IPS DF 6.9 (cell line): ENCODE measurements around the gene FXR1.
"Not testable (repeated sequence)": the region's sequence is repeated elsewhere in the genome, so short reads cannot be mapped to it uniquely, and the experiment has no call there.

Experiments used
- DNase-seq: peaks from one replicate; pipeline ENCODE4 v3.0.0-alpha.2; 2013; ENCODE audit warnings: low read depth, low spot score
- H3K27ac ChIP-seq: one replicate; pipeline ENCODE4 v1.5.1; 2013; ENCODE audit warnings: low read length, control low read depth
- H3K27me3 ChIP-seq: 2 replicates; pipeline ENCODE4 v1.6.1; 2013; ENCODE audit warnings: mild to moderate bottlenecking, low read length; ENCODE audit not compliant: control insufficient read depth, insufficient read depth
- H3K36me3 ChIP-seq: 2 replicates; pipeline ENCODE4 v1.6.1; 2013; ENCODE audit warnings: low read length; ENCODE audit not compliant: control insufficient read depth, insufficient read depth
- H3K4me1 ChIP-seq: 2 replicates; pipeline ENCODE4 v1.6.1; 2013; ENCODE audit warnings: low read length; ENCODE audit not compliant: control insufficient read depth, insufficient read depth
- H3K4me3 ChIP-seq: 2 replicates; pipeline ENCODE4 v1.5.1; 2013; ENCODE audit warnings: mild to moderate bottlenecking, low read length
- H3K9me3 ChIP-seq: 2 replicates; pipeline ENCODE4 v1.6.1; 2013; ENCODE audit warnings: low read length, inconsistent platforms; ENCODE audit not compliant: control insufficient read depth, insufficient read depth
- WGBS: extraction: QIAGEN DNeasy Blood & Tissue Kit; methylation state at CpG from one replicate; pipeline ENCODE4 v1.1.7; 2013; ENCODE audit warnings: mixed read lengths, missing lambda C conversion rate; ENCODE audit not compliant: insufficient read length, insufficient coverage; 5-methylcytosine and 5-hydroxymethylcytosine counted together

Gene FXR1

DNA sequence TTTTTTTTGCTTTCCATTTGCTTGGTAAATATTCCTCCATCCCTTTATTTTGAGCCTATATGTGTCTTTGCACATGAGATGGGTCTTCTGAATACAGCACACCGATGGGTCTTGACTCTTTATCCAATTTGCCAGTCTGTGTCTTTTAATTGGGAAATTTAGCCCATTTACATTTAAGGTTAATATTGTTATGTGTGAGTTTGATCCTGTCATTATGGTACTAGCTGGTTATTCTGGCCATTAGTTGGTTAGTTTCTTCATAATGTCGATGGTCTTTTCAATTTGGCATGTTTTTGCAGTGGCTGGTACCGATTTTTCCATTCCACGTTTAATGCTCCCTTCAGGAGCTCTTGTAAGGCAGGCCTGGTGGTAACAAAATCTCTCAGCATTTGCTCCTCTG, 89.9 kb downstream of the FXR1 start:
- not testable (repeated sequence) for H3K4me3 ChIP-seq, DNase-seq, H3K4me1 ChIP-seq, H3K27me3 ChIP-seq, H3K36me3 ChIP-seq, H3K27ac ChIP-seq, H3K9me3 ChIP-seq
- WGBS = no CpG with 5 or more reads among the region's 4 CpGs

- H3K27ac ChIP-seq, H3K4me3 ChIP-seq, H3K27me3 ChIP-seq, DNase-seq, H3K9me3 ChIP-seq, H3K4me1 ChIP-seq, H3K36me3 ChIP-seq: not testable (repeated sequence)
- WGBS = no CpG with 5 or more reads among the region's 2 CpGs
These were observed 91.0 kb downstream of the FXR1 start for GRCh38 chr3:181003469-181003868.

GRCh38 chr3:181006541-181006940, 94.1 kb downstream of the FXR1 start:
- no CpG with 5 or more reads among the region's 7 CpGs for WGBS
- Histone ChIP-seq H3K4me1 (peaks cover 1% of the 10 kb centered on the region; the same call in 1 of the 2 replicates), H3K36me3 (no peaks in the 10 kb centered on the region), H3K27ac (no peak overlapping the region), H3K4me3 (no peak overlapping the region), H3K27me3 (no peaks in the 10 kb centered on the region), H3K9me3 (no peaks in the 10 kb centered on the region)
- no peak for DNase-seq

DNA sequence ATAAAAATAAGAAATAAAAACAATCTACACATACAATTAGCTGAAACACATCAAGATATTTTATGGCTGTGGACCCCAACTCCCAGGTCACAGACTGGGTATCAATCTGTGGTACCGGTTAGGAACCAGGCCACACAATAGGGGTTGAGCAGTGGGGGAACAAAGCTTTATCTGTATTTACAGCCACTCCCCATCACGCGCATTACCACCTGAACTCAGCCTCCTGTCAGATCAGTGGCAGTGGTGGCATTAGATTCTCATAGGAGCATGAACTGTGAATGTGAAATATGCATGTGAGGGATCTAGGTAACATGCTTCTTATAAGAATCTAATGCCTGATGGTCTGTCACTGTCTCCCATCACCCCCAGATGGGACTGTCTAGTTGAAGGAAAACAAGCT, 94.8 kb downstream of the FXR1 start:
- Histone ChIP-seq H3K27ac (no peak overlapping the region), H3K4me1 (peaks cover 1% of the 10 kb centered on the region; the same call in 1 of the 2 replicates), H3K27me3 (no peaks in the 10 kb centered on the region), H3K9me3 (no peaks in the 10 kb centered on the region), H3K4me3 (no peak overlapping the region), H3K36me3 (no peaks in the 10 kb centered on the region)
- WGBS = no CpG with 5 or more reads among the region's 3 CpGs
- DNase-seq = no peak

DNA sequence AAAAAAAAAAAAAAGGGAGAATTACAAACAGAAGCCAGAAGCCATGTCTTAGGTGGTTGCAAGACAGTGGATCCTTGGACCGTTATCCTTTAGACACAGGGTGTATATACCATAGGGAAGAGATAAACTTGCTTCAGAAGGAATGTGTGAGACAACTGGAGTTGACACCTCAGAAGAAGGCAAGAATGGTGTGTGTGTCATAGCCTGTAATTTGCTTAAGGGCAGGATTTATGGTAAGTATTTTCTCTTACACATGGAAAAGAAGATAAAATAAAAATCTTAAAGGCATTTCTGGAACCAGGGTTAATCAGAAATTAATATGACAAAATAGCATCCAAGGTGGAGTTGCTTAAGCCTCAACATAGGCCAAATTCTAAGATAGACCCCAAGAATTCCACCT, 96.3 kb downstream of the FXR1 start:
- WGBS = no CpG with 5 or more reads among the region's 1 CpG
- Histone ChIP-seq H3K4me1 (peaks cover 1% of the 10 kb centered on the region; the same call in 1 of the 2 replicates), H3K27me3 (no peaks in the 10 kb centered on the region), H3K4me3 (no peak overlapping the region), H3K27ac (no peak overlapping the region), H3K9me3 (no peaks in the 10 kb centered on the region), H3K36me3 (no peaks in the 10 kb centered on the region)
- no peak for DNase-seq

DNA sequence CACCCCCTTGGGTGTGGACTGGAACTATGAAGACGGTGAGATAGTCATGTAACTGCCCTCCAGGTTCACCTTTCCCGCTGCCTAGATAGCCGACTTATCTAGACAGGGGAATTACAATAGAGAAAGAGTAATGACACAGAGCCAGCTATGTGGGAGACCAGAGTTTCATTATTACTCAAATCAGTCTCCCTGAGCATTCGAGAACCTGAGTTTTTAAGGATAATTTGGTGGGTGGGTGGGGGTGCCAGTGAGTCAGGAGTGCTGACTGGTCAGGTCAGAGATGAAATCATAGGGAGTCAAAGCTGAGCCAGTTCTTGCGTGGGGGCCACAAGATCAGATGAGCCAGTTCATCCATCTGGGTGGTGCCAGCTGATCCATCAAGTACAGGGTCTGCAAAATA, 96.8 kb downstream of the FXR1 start:
- DNase-seq = no peak
- no peaks in the 10 kb centered on the region for H3K36me3 ChIP-seq
- no CpG with 5 or more reads among the region's 5 CpGs for WGBS

DNA sequence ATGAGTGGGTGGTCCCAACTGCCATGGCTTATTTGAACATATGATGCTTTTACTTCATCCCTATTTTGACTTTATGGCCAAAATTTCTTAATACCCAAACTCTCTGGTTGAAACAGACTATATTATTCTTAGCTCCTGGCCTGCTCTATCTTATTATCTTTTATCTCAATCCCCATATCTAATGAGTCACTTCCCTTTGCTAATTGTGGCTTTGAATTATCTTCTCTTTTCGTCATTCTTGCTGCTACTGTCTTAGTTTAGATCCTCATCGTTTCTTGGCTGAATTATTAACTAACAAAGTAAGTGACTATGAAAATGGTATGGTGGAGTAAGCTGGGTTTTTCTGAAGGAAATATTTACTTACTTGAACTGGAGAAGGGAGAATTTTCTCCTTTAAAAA, 105.2 kb downstream of the FXR1 start:
- Histone ChIP-seq H3K9me3 (no peaks in the 10 kb centered on the region), H3K27me3 (no peaks in the 10 kb centered on the region), H3K4me1 (no peaks in the 10 kb centered on the region), H3K36me3 (no peaks in the 10 kb centered on the region), H3K4me3 (no peak overlapping the region), H3K27ac (no peak overlapping the region)
- no peak for DNase-seq
- no CpG with 5 or more reads among the region's 2 CpGs for WGBS

More for the DNA sequence above, 96.8 kb downstream of the FXR1 start:
- no peak overlapping the region for H3K4me3 ChIP-seq
- no peak overlapping the region for H3K27ac ChIP-seq
- no peaks in the 10 kb centered on the region for H3K27me3 ChIP-seq
- H3K9me3 ChIP-seq = no peaks in the 10 kb centered on the region
- peaks cover 1% of the 10 kb centered on the region; the same call in 1 of the 2 replicates for H3K4me1 ChIP-seq

DNA sequence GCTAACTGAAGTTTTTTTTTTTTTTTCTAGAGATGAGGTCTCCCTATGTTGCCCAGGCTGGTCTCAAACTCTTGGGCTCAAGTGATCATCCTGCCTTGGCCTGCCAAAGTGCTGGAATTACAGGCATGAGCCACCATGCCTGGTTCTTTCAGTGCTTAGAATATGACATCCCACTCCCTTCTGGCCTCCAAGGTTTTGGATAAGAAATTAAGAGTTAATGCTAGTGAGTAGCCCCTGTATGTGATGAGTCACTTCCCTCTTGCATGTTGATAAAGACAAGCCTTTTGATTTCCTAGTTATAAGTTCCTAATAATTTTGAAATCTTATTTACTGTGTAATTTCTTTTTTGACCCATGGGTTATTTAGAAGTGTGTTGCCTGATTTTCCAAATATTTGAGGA, 112.7 kb downstream of the FXR1 start:
- Histone ChIP-seq H3K4me1 (no peaks in the 10 kb centered on the region), H3K36me3 (no peaks in the 10 kb centered on the region), H3K9me3 (no peaks in the 10 kb centered on the region), H3K4me3 (no peak overlapping the region), H3K27me3 (no peaks in the 10 kb centered on the region), H3K27ac (no peak overlapping the region)
- no peak for DNase-seq

- H3K9me3 ChIP-seq = no peaks in the 10 kb centered on the region
- H3K4me1 ChIP-seq = no peaks in the 10 kb centered on the region
- H3K4me3 ChIP-seq = no peak overlapping the region
- no peak overlapping the region for H3K27ac ChIP-seq
- H3K27me3 ChIP-seq = no peaks in the 10 kb centered on the region
- no peaks in the 10 kb centered on the region for H3K36me3 ChIP-seq
- DNase-seq = no peak
These were observed 118.5 kb downstream of the FXR1 start for GRCh38 chr3:181030948-181031347.
